Lung (tissue), 12 donors: ENCODE results near the gene TRIM28. TPM values are rescaled to one million over a fixed set of nuclear protein-coding genes. Genes with fewer than 3 reads are reported as not detected.
A peak's percentile ranks its signal among the peaks of the same experiment; 100 is the strongest.

Experiments
- ATAC-seq: fragments of 200-7000 bp; cut with Tn5 transposase; one replicate; pipeline ENCODE4 v1.9.1; 2020; ENCODE audit warnings: moderate number of reproducible peaks; ENCODE audit not compliant: insufficient read depth, low FRiP score
- DNase-seq, 3 donors: peaks; one replicate each; pipeline ENCODE4 v3.0.0-alpha.2; 2013 to 2017
- H3K27ac ChIP-seq, 2 donors: one replicate each; pipeline ENCODE4 v1.5.1; 2013; ENCODE audit warnings: mild to moderate bottlenecking in 2 of 2, moderate library complexity in 2 of 2, control low read depth in 1 of 2, inconsistent platforms in 1 of 2, low read depth in 1 of 2, low read length in 1 of 2
- H3K27me3 ChIP-seq, 3 donors: one replicate each; pipeline ENCODE4 v1.5.1; 2013; ENCODE audit warnings: low read length in 2 of 3; ENCODE audit not compliant: control insufficient read depth in 3 of 3, insufficient read depth in 3 of 3
- H3K36me3 ChIP-seq, 4 donors: one replicate each; pipeline ENCODE4 v1.5.1; 2013; ENCODE audit warnings: low read length in 4 of 4, mild to moderate bottlenecking in 1 of 4, moderate library complexity in 1 of 4; ENCODE audit not compliant: control insufficient read depth in 4 of 4, insufficient read depth in 4 of 4
- H3K4me1 ChIP-seq, 5 donors: one replicate each; pipeline ENCODE4 v1.5.1; 2013; ENCODE audit warnings: low read length in 5 of 5, mild to moderate bottlenecking in 2 of 5, moderate library complexity in 1 of 5; ENCODE audit not compliant: control insufficient read depth in 5 of 5, insufficient read depth in 5 of 5
- H3K4me3 ChIP-seq: one replicate; pipeline ENCODE4 v1.5.1; 2013; ENCODE audit warnings: mild to moderate bottlenecking, control low read depth, moderate library complexity
- H3K9ac ChIP-seq, 2 donors: one replicate each; pipeline ENCODE4 v1.5.1; 2013; ENCODE audit warnings: low read length in 2 of 2, control low read depth in 1 of 2; ENCODE audit not compliant: insufficient read depth in 1 of 2
- H3K9me3 ChIP-seq, 4 donors: one replicate each; pipeline ENCODE4 v1.5.1; 2013; ENCODE audit warnings: low read length in 3 of 4, mild to moderate bottlenecking in 1 of 4, moderate library complexity in 1 of 4; ENCODE audit not compliant: control insufficient read depth in 4 of 4, insufficient read depth in 3 of 4
- WGBS, 2 donors: extraction: QIAGEN DNeasy Blood & Tissue Kit; methylation state at CpG; one replicate each; pipeline ENCODE4 v1.1.7; 2013; 5-methylcytosine and 5-hydroxymethylcytosine counted together
- polyA plus RNA-seq, 2 donors: library from polyadenylated mRNA; stranded (reverse); fragments of 200-250 nt; gene quantifications; one replicate each; pipeline ENCODE4 v1.2.1, GENCODE V29; 2013
- total RNA-seq, 2 donors: library from RNA; depleted of rRNA in 1 of 2; stranded (reverse); fragments of >200 nt in 1 of 2; gene quantifications; one replicate each; pipeline ENCODE4 v1.2.1, GENCODE V29; 2014 to 2021
- TF ChIP-seq, protein P1 (sequence below): IDR thresholded peaks from 2 replicates; pipeline ENCODE4 v1.5.1; 2012; ENCODE audit warnings: mild to moderate bottlenecking; ENCODE audit errors: control extremely low read depth, extremely low read depth
- donor health status: control.
- donor health status: control.
- donor health status: Bipolar disorder and iron deficiency.
- donor health status: healthy.
- donor health status: DM: yes; HTN: yes; CAD: no.

TRIM28 gene
- total and polyA plus RNA-seq, 4 donors: 171 to 250 (median 181) TPM

DNA sequence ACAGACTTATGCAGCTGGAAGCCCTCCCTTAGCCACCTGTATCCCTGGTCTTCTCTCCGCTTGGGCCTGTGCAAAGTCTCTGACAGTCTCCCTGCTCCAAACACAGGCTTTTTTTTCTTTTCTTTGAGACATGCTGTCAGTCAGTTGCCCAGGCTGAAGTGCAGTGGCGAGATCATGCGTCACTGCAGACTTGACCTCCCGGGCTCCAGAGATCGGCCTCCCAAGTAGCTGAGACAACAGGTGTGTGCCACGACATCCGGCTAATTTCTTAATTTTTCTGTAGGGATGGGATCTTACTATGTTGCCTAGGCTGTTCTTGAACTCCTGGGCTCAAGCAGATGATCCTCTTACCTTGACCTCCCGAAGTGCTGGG lies 27.7 kb downstream of the TRIM28 start:
- peaks cover 0 to 22% (median 19%) of the 10 kb centered on the region in 4 donors for H3K36me3 ChIP-seq
- H3K9ac ChIP-seq: no peak overlapping the region
- ATAC-seq: no peak
- no peaks in the 10 kb centered on the region for H3K27me3 ChIP-seq
- 97% methylated on average over 8 of the region's 8 CpGs for WGBS, 2 donors
- H3K27ac ChIP-seq: no peak overlapping the region
- H3K4me3 ChIP-seq: no peak overlapping the region
- TF ChIP-seq, protein P1, sequence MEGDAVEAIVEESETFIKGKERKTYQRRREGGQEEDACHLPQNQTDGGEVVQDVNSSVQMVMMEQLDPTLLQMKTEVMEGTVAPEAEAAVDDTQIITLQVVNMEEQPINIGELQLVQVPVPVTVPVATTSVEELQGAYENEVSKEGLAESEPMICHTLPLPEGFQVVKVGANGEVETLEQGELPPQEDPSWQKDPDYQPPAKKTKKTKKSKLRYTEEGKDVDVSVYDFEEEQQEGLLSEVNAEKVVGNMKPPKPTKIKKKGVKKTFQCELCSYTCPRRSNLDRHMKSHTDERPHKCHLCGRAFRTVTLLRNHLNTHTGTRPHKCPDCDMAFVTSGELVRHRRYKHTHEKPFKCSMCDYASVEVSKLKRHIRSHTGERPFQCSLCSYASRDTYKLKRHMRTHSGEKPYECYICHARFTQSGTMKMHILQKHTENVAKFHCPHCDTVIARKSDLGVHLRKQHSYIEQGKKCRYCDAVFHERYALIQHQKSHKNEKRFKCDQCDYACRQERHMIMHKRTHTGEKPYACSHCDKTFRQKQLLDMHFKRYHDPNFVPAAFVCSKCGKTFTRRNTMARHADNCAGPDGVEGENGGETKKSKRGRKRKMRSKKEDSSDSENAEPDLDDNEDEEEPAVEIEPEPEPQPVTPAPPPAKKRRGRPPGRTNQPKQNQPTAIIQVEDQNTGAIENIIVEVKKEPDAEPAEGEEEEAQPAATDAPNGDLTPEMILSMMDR: no peak
- no peak for DNase-seq
- no peaks in the 10 kb centered on the region for H3K9me3 ChIP-seq
- H3K4me1 ChIP-seq: peaks cover 0 to 19% (median 11%) of the 10 kb centered on the region in 5 donors

DNA sequence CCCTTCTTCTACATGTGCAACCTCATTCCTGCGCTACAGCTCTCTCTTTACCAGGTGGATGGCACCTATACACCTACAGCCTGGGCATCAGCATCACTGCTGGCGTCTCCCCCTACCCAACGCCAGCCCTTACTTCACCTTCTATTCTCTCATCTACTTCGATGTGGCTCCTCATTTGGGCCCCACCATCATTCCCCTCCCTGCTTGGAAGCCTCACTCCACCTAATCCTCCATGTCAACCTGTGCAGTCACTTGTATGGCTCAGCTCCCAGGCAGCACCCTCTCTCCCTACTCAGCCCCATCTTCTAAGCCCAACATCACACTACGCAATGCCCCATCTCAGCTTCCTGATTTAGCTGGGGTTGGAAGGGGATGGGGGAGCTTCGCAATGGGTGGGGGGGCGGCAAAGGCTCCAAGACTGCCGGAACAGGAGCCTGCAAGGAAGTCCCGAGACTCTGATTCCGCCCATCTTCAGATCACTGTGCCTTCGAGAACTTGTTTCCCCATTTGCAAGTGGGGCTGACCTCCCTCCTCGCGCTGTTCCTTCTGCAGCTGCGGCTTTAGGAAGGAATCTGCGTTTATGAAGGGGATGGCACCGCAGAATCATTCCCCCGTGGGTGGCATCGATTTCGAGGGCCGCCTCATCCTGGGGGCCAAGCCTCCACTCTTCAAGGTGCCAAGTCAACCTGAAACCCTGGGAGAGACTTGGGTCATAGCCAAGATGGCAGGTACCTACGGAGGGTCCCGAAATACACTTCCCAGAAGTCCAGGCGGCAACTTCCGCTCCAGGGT lies 28.4 kb downstream of the TRIM28 start:
- Histone ChIP-seq H3K4me1 (peaks cover 0 to 19% (median 11%) of the 10 kb centered on the region in 5 donors), H3K36me3 (peaks cover 0 to 19% (median 18%) of the 10 kb centered on the region in 4 donors), H3K9me3 (no peaks in the 10 kb centered on the region), H3K27ac (peak overlapping the region; percentile 71 to 96), H3K4me3 (peak overlapping the region; percentile 19), H3K27me3 (no peaks in the 10 kb centered on the region), H3K9ac (peak overlapping the region; percentile 65 to 86)
- DNase-seq: no peak
- no peak for ATAC-seq
- 33 to 36% methylated on average over 23 to 24 of the region's 24 CpGs for WGBS, 2 donors
- TF ChIP-seq, protein P1: no peak

DNA sequence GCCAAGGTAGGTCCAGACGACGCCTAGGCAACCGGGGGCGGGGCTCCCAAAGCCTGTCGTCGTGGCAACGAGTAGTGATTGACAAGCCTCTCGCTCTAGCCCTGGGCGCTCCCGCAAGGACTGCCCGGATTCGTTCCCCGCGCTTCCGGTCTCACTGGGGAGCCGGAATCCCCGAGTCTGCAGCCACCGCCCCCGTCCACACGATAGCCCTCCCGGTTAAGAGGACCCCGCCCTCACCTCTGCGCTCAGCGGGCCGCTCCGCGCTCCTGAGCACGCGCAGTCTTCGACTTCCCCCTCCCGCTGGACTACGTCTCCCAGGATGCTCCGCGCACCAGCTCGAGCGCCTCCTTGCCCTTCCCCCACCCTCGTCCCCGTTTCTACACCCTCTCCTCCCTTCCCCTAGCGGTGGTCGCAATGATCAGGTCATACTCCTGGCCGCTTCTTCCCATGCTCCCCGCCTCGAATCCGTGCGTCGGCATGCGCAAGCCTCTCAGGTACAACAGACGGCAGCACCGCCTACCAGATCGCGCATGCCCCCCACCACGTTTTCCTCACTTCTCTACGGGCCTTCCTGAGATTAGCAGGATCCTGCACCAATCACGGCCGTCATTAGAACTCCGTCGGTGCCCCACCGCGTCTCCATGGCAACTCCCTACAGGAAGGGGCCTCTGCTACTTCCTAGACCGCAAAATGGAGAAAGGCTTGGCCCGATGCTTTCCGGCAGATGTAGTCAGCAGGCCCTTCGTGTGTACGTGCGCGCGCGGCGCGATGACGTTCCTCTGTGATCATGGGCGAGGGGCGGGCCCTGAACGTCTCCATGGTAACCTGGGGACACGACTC lies 29.2 kb downstream of the TRIM28 start, which contains the start of gene MZF1:
MZF1 (minus strand) TSS at position 518 of the 840 bp plus-strand sequence. CDS start 1,946 bp downstream, outside the sequence.
- H3K4me1 ChIP-seq: peaks cover 0 to 19% (median 11%) of the 10 kb centered on the region in 5 donors
- H3K4me3 ChIP-seq: peak within 1 kb of the TSS; percentile 54
- TF ChIP-seq, protein P1: no peak
- peak within 1 kb of the TSS; percentile 92 to 96 for H3K9ac ChIP-seq
- peak; percentile 100 for DNase-seq
- 0 to 1% methylated on average over 75 of the region's 75 CpGs for WGBS, 2 donors
- H3K9me3 ChIP-seq: no peaks in the 10 kb centered on the region
- H3K27me3 ChIP-seq: no peaks in the 10 kb centered on the region
- peak within 1 kb of the TSS; percentile 71 to 96 for H3K27ac ChIP-seq
- H3K36me3 ChIP-seq: peaks cover 0 to 19% (median 15%) of the 10 kb centered on the region in 4 donors
- peak; percentile 80 for ATAC-seq
